Liver (tissue), 9 donors: ENCODE measurements around the gene NAP1L4. TPM values are rescaled to one million over a fixed set of nuclear protein-coding genes. Genes with fewer than 3 reads are reported as not detected.

Source experiments
- DNase-seq: peaks from one replicate; pipeline ENCODE4 v3.0.0-alpha.2; 2017; ENCODE audit warnings: low spot score
- H3K27ac ChIP-seq, 2 donors: one replicate each; pipeline ENCODE4 v1.7.0; 2013; ENCODE audit warnings: inconsistent platforms in 2 of 2, low read length in 2 of 2, control low read depth in 1 of 2, low read depth in 1 of 2, mild to moderate bottlenecking in 1 of 2
- H3K27me3 ChIP-seq, 4 donors: one replicate each; pipeline versions ENCODE4 v1.6.1 to v1.7.0; 2013; ENCODE audit warnings: low read length in 3 of 4, inconsistent platforms in 1 of 4, mild to moderate bottlenecking in 1 of 4, moderate library complexity in 1 of 4; ENCODE audit not compliant: control insufficient read depth in 4 of 4, insufficient read depth in 4 of 4
- H3K36me3 ChIP-seq, 4 donors: one replicate each; pipeline versions ENCODE4 v1.6.1 to v1.7.0; 2013; ENCODE audit warnings: low read length in 3 of 4, mild to moderate bottlenecking in 3 of 4, low read depth in 1 of 4, moderate library complexity in 1 of 4; ENCODE audit not compliant: control insufficient read depth in 4 of 4, insufficient read depth in 3 of 4
- H3K4me1 ChIP-seq, 4 donors: one replicate each; pipeline versions ENCODE4 v1.6.1 to v1.7.0; 2013; ENCODE audit warnings: low read length in 3 of 4, mild to moderate bottlenecking in 3 of 4, moderate library complexity in 1 of 4; ENCODE audit not compliant: control insufficient read depth in 4 of 4, insufficient read depth in 4 of 4
- H3K4me3 ChIP-seq, 3 donors: one replicate each; pipeline versions ENCODE4 v1.6.1 to v1.7.0; 2013; ENCODE audit warnings: low read length in 3 of 3, control low read depth in 1 of 3, low read depth in 1 of 3, mild to moderate bottlenecking in 1 of 3
- H3K9ac ChIP-seq, 2 donors: one replicate each; pipeline ENCODE4 v1.7.0; 2013; ENCODE audit warnings: low read length in 2 of 2, mild to moderate bottlenecking in 2 of 2, moderate library complexity in 2 of 2, control low read depth in 1 of 2, low read depth in 1 of 2
- H3K9me3 ChIP-seq, 4 donors: one replicate each; pipeline versions ENCODE4 v1.6.1 to v1.7.0; 2013; ENCODE audit warnings: low read length in 3 of 4; ENCODE audit not compliant: control insufficient read depth in 4 of 4
- ATF3 ChIP-seq: IDR thresholded peaks from 2 replicates; pipeline ENCODE4 v1.6.1; 2016; ENCODE audit warnings: antibody characterized with exemption
- EGR1 ChIP-seq, 2 donors: IDR thresholded peaks; 2 replicates each; pipeline ENCODE4 v1.6.1; 2016 to 2018; ENCODE audit warnings: antibody characterized with exemption in 2 of 2, low read depth in 2 of 2
- FOXA1 ChIP-seq: IDR thresholded peaks from 2 replicates; pipeline ENCODE4 v1.6.1; 2016; ENCODE audit warnings: antibody characterized with exemption
- FOXA2 ChIP-seq: IDR thresholded peaks from 2 replicates; pipeline ENCODE4 v1.6.1; 2016; ENCODE audit warnings: antibody characterized with exemption
- HNF4A ChIP-seq, 2 donors: conservative IDR thresholded peaks; 2 replicates each; pipeline ENCODE4 v1.6.1; 2016; ENCODE audit warnings: antibody characterized with exemption in 2 of 2, mild to moderate bottlenecking in 2 of 2
- HNF4G ChIP-seq: IDR thresholded peaks from 2 replicates; pipeline ENCODE4 v1.6.1; 2016; ENCODE audit warnings: antibody characterized with exemption
- JUND ChIP-seq, 2 donors: IDR thresholded peaks; 2 replicates each; pipeline ENCODE4 v1.6.1; 2016; ENCODE audit warnings: antibody characterized with exemption in 2 of 2
- MAX ChIP-seq: IDR thresholded peaks from 2 replicates; pipeline ENCODE4 v1.6.1; 2016; ENCODE audit warnings: antibody characterized with exemption
- RAD21 ChIP-seq, 2 donors: IDR thresholded peaks; 2 replicates each; pipeline ENCODE4 v1.6.1; 2016; ENCODE audit warnings: antibody characterized with exemption in 2 of 2, mild to moderate bottlenecking in 2 of 2
- REST ChIP-seq: IDR thresholded peaks from 2 replicates; pipeline ENCODE4 v1.6.1; 2016; ENCODE audit warnings: antibody characterized with exemption, mild to moderate bottlenecking
- RXRA ChIP-seq, 2 donors: IDR thresholded peaks; 2 replicates each; pipeline ENCODE4 v1.6.1; 2017 to 2018; ENCODE audit warnings: antibody characterized with exemption in 2 of 2, mild to moderate bottlenecking in 1 of 2
- SP1 ChIP-seq: IDR thresholded peaks from 2 replicates; pipeline ENCODE4 v1.6.1; 2018; ENCODE audit warnings: antibody characterized with exemption, mild to moderate bottlenecking
- TAF1 ChIP-seq: conservative IDR thresholded peaks from 2 replicates; pipeline ENCODE4 v1.6.1; 2016; ENCODE audit warnings: antibody characterized with exemption, mild to moderate bottlenecking
- YY1 ChIP-seq: IDR thresholded peaks from 2 replicates; pipeline ENCODE4 v1.6.1; 2016; ENCODE audit warnings: antibody characterized with exemption, mild to moderate bottlenecking
- ZBTB33 ChIP-seq: IDR thresholded peaks from 2 replicates; pipeline ENCODE4 v1.6.1; 2016; ENCODE audit warnings: antibody characterized with exemption
- WGBS: extraction: QIAGEN DNeasy Blood & Tissue Kit; methylation state at CpG from one replicate; pipeline ENCODE4 v1.1.7; 2013; 5-methylcytosine and 5-hydroxymethylcytosine counted together
- polyA plus RNA-seq, 2 donors: library from polyadenylated mRNA; stranded (reverse) in 1 of 2; unstranded in 1 of 2; fragments of 200-250 nt in 1 of 2; fragments of >200 nt in 1 of 2; fragmentation: Nextera tagmentation in 1 of 2; extraction: Ambion mirVana in 1 of 2; gene quantifications; one replicate each; pipeline versions ENCODE4 v1.2.1 to v1.2.3, GENCODE V29; 2013 to 2015
- total RNA-seq, 2 donors: library from RNA; depleted of rRNA; stranded (reverse); fragments of >200 nt; gene quantifications; one replicate each; pipeline ENCODE4 v1.2.3, GENCODE V29; 2014
- donor health status: healthy.
- donor health status: healthy.
- donor health status: healthy.
- donor health status: healthy.
- donor health status: healthy.

NAP1L4 gene
- total and polyA plus RNA-seq, 4 donors, result 33.2 to 110 (median 46.7) TPM

GRCh38 chr11:2913019-2913431 is 79.1 kb downstream of the NAP1L4 start:
- Histone ChIP-seq H3K36me3 (peaks cover 0 to 2% (median 0%) of the 10 kb centered on the region in 4 donors), H3K9ac (no peak overlapping the region), H3K4me3 (no peak overlapping the region), H3K27ac (no peak overlapping the region), H3K9me3 (no peaks in the 10 kb centered on the region), H3K27me3 (no peaks in the 10 kb centered on the region), H3K4me1 (no peaks in the 10 kb centered on the region)
- WGBS, result 86% methylated on average over 13 of the region's 13 CpGs
- no peak for TF ChIP-seq JUND (IDR thresholded peaks at IDR 0.05)
- no peak for TF ChIP-seq SP1
- TF ChIP-seq HNF4A (conservative IDR thresholded peaks at IDR 0.05), result no peak
- TF ChIP-seq FOXA2, result no peak
- TF ChIP-seq YY1, result no peak
- TF ChIP-seq ATF3, result no peak
- no peak for DNase-seq

GRCh38 chr11:2912498-2912897 is 79.6 kb downstream of the NAP1L4 start:
- Histone ChIP-seq H3K9ac (no peak overlapping the region), H3K4me3 (no peak overlapping the region), H3K36me3 (peaks cover 0 to 2% (median 0%) of the 10 kb centered on the region in 4 donors), H3K4me1 (no peaks in the 10 kb centered on the region), H3K27me3 (no peaks in the 10 kb centered on the region), H3K9me3 (no peaks in the 10 kb centered on the region), H3K27ac (no peak overlapping the region)
- TF ChIP-seq YY1 (no peak), HNF4A (conservative IDR thresholded peaks at IDR 0.05) (no peak), REST (no peak), FOXA1 (no peak), JUND (IDR thresholded peaks at IDR 0.05) (no peak), RAD21 (IDR thresholded peaks at IDR 0.05) (no peak), SP1 (peak; percentile 34), TAF1 (no peak), EGR1 (IDR thresholded peaks at IDR 0.05; ENCODE audit: low read depth in 2 of 2) (peak in 1 of 2 donors; percentile 66), RXRA (IDR thresholded peaks at IDR 0.05) (no peak), HNF4G (no peak), FOXA2 (no peak)
- 85% methylated on average over 5 of the region's 5 CpGs for WGBS
- no peak for DNase-seq

GRCh38 chr11:2911785-2912391 is 80.2 kb downstream of the NAP1L4 start:
- peaks cover 0 to under 1% (median 0%) of the 10 kb centered on the region in 4 donors for H3K36me3 ChIP-seq
- no peak overlapping the region for H3K27ac ChIP-seq
- DNase-seq, result no peak
- H3K9me3 ChIP-seq, result no peaks in the 10 kb centered on the region
- no peaks in the 10 kb centered on the region for H3K4me1 ChIP-seq
- no peak overlapping the region for H3K4me3 ChIP-seq
- WGBS, result 83% methylated on average over 12 of the region's 12 CpGs
- H3K9ac ChIP-seq, result no peak overlapping the region
- H3K27me3 ChIP-seq, result no peaks in the 10 kb centered on the region
- TF ChIP-seq EGR1 (IDR thresholded peaks at IDR 0.05; ENCODE audit: low read depth in 2 of 2), result no peak
- no peak for TF ChIP-seq HNF4A (conservative IDR thresholded peaks at IDR 0.05)
- no peak for TF ChIP-seq FOXA2
- no peak for TF ChIP-seq RXRA (IDR thresholded peaks at IDR 0.05)
- TF ChIP-seq YY1, result no peak
- TF ChIP-seq REST, result no peak
- TF ChIP-seq ZBTB33, result no peak
- TF ChIP-seq MAX, result no peak
- TF ChIP-seq JUND (IDR thresholded peaks at IDR 0.05), result no peak
- TF ChIP-seq SP1, result no peak
